SK-N-SH (cell line): ENCODE data around the gene HTR1D. TPM values are rescaled to one million over a fixed set of nuclear protein-coding genes. Genes with fewer than 3 reads are reported as not detected.

Experiments used
- CTCF ChIA-PET: fragments of 300-600, 350-600 bp; formaldehyde crosslinking; extraction: SDS; loops from one replicate; lab custom pipeline; 2021; lab: Yijun Ruan, JAX
- POLR2A ChIA-PET: fragments of 350-600 bp; sonication (Branson Sonifier 250); formaldehyde crosslinking; extraction: SDS; loops from one replicate; lab custom pipeline; 2020; ENCODE audit warnings: antibody characterized with exemption, inconsistent platforms; lab: Yijun Ruan, JAX
- DNase-seq: peaks from one replicate; pipeline ENCODE4 v3.0.0; 2012
- H2AFZ ChIP-seq: fragments of 200-600 bp; sonication (generic); 2 replicates; pipeline ENCODE4 v1.8.1; 2016; ENCODE audit warnings: antibody characterized with exemption, mild to moderate bottlenecking, low read depth
- H3F3A ChIP-seq: fragments of 200-600 bp; sonication (generic); replicated peaks from 2 replicates; pipeline ENCODE3; 2016; ENCODE audit warnings: antibody characterized with exemption, mild to moderate bottlenecking; ENCODE audit not compliant: insufficient read depth
- H3K27ac ChIP-seq, 2 experiments: fragments of 200-500 bp in 1 of 2; fragments of 200-600 bp in 1 of 2; sonication (Bioruptor generic) in 1 of 2; sonication (generic), shearing (Covaris generic) in 1 of 2; 2 replicates each; pipeline versions ENCODE4 v1.5.1 to v1.6.1; 2014 to 2016; ENCODE audit warnings: low read depth in 2 of 2, inconsistent platforms in 1 of 2, low read length in 1 of 2, mild to moderate bottlenecking in 1 of 2, mixed read lengths in 1 of 2
- H3K27me3 ChIP-seq: fragments of 200-600 bp; sonication (generic), shearing (Covaris generic); 2 replicates; pipeline ENCODE4 v1.6.1; 2016; ENCODE audit warnings: mixed run types; ENCODE audit not compliant: insufficient read depth
- H3K36me3 ChIP-seq, 2 experiments: fragments of 200-500 bp in 1 of 2; fragments of 200-600 bp in 1 of 2; sonication (Bioruptor generic) in 1 of 2; sonication (generic) in 1 of 2; replicated peaks in 1 of 2; 2 replicates each; pipeline versions ENCODE3 to v1.5.1; 2014 to 2016; ENCODE audit warnings: low read length in 1 of 2, mild to moderate bottlenecking in 1 of 2; ENCODE audit not compliant: insufficient read depth in 2 of 2, control insufficient read depth in 1 of 2
- H3K4me1 ChIP-seq, 2 experiments: fragments of 200-500 bp in 1 of 2; fragments of 200-600 bp in 1 of 2; sonication (Bioruptor generic) in 1 of 2; sonication (generic), shearing (Covaris generic) in 1 of 2; 2 replicates each; pipeline versions ENCODE4 v1.5.1 to v1.6.1; 2014 to 2016; ENCODE audit warnings: low read depth in 1 of 2, low read length in 1 of 2, mixed run types in 1 of 2; ENCODE audit not compliant: insufficient read depth in 2 of 2, control insufficient read depth in 1 of 2
- H3K4me2 ChIP-seq: fragments of 200-600 bp; sonication (generic), shearing (Covaris generic); 2 replicates; pipeline ENCODE4 v1.6.1; 2017; ENCODE audit warnings: mixed run types
- H3K4me3 ChIP-seq, 2 experiments: fragments of 200-500 bp in 1 of 2; fragments of 200-600 bp in 1 of 2; sonication (Bioruptor generic) in 1 of 2; sonication (generic), shearing (Covaris generic) in 1 of 2; 2 replicates each; pipeline versions ENCODE4 v1.5.1 to v1.8.1; 2014 to 2016; ENCODE audit warnings: low read depth in 2 of 2, inconsistent platforms in 1 of 2, low read length in 1 of 2, mild to moderate bottlenecking in 1 of 2, mixed read lengths in 1 of 2, moderate library complexity in 1 of 2
- H3K79me2 ChIP-seq: fragments of 200-600 bp; sonication (generic); 2 replicates; pipeline ENCODE4 v1.8.1; 2017; ENCODE audit warnings: mild to moderate bottlenecking; ENCODE audit not compliant: insufficient read depth
- H3K9ac ChIP-seq: fragments of 200-600 bp; sonication (generic); 2 replicates; pipeline ENCODE4 v1.6.1; 2017; ENCODE audit warnings: mixed run types
- H3K9me2 ChIP-seq: fragments of 200-600 bp; sonication (generic); 2 replicates; pipeline ENCODE4 v1.6.1; 2017; ENCODE audit warnings: mixed run types
- H3K9me3 ChIP-seq: fragments of 200-600 bp; sonication (generic); 2 replicates; pipeline ENCODE4 v1.6.1; 2017; ENCODE audit warnings: mixed run types, mild to moderate bottlenecking, moderate library complexity
- H4K20me1 ChIP-seq: fragments of 200-600 bp; sonication (generic); 2 replicates; pipeline ENCODE4 v1.6.1; 2017; ENCODE audit warnings: mild to moderate bottlenecking, mixed run types; ENCODE audit not compliant: insufficient read depth
- ELF1 ChIP-seq: IDR thresholded peaks from 2 replicates; pipeline ENCODE4 v1.4.0; 2012
- FOSL2 ChIP-seq: IDR thresholded peaks from 2 replicates; pipeline ENCODE4 v1.4.0; 2012; ENCODE audit warnings: low read depth, mild to moderate bottlenecking, moderate library complexity, borderline replicate concordance
- FOXM1 ChIP-seq: IDR thresholded peaks from 2 replicates; pipeline ENCODE4 v1.4.0; 2012; ENCODE audit warnings: low read depth, mild to moderate bottlenecking
- GATA2 ChIP-seq: sonication (generic); formaldehyde crosslinking; IDR thresholded peaks from 2 replicates; pipeline ENCODE4 v1.5.0; 2020; ENCODE audit warnings: mild to moderate bottlenecking, missing genetic modification reagents
- MEF2A ChIP-seq: IDR thresholded peaks from 2 replicates; pipeline ENCODE4 v1.4.0; 2012; ENCODE audit warnings: low read depth, borderline replicate concordance
- SMC3 ChIP-seq: IDR thresholded peaks from 2 replicates; pipeline ENCODE4 v1.6.1; 2012; ENCODE audit warnings: low read depth, low read length, improper control_type of control experiment
- TCF12 ChIP-seq: IDR thresholded peaks from 2 replicates; pipeline ENCODE4 v1.4.0; 2012
- YY1 ChIP-seq: IDR thresholded peaks from 2 replicates; pipeline ENCODE4 v1.4.0; 2012; ENCODE audit warnings: low read depth, mild to moderate bottlenecking
- ZBTB33 ChIP-seq: IDR thresholded peaks from 2 replicates; pipeline ENCODE4 v1.4.0; 2012; ENCODE audit warnings: low read depth, borderline replicate concordance
- WGBS: methylation state at CpG from one replicate; pipeline ENCODE4 v1.1.6; 2017; ENCODE audit warnings: low lambda C conversion rate; 5-methylcytosine and 5-hydroxymethylcytosine counted together
- polyA plus RNA-seq, 3 experiments: library from polyadenylated mRNA; depleted of rRNA; stranded (reverse); fragments of >200 nt; gene quantifications; 2 replicates each; pipeline ENCODE4 v1.2.3, GENCODE V29; 2012

The HTR1D gene
- polyA plus RNA-seq, 1 of the 3 experiments (the other 2 are of a cell fraction), result 0.39 TPM

- no peaks in the 10 kb centered on the region for H3F3A ChIP-seq
- no peaks in the 10 kb centered on the region for H4K20me1 ChIP-seq
- no peak overlapping the region for H2AFZ ChIP-seq
- H3K79me2 ChIP-seq, result no peaks in the 10 kb centered on the region
- DNase-seq, result no peak
- TF ChIP-seq TCF12, result no peak
- no peak for TF ChIP-seq FOXM1
- TF ChIP-seq YY1, result no peak
- TF ChIP-seq ZBTB33, result no peak
- TF ChIP-seq, all 33 proteins: peak for 0
- H3K9me3 ChIP-seq, result no peaks in the 10 kb centered on the region
- CTCF ChIA-PET, result interaction anchor here (1.4 to 2.6 kb wide), 3 partner anchors 17 to 59 kb away, joined by 3 to 8 read pairs (median 5); partner anchors contain the start of gene HTR1D
- POLR2A ChIA-PET, result no interaction called here
- H3K4me1 ChIP-seq, result no peaks in the 10 kb centered on the region
- no peaks in the 10 kb centered on the region for H3K36me3 ChIP-seq
- WGBS, result 99% methylated on average over 7 of the region's 7 CpGs
- H3K27ac ChIP-seq, result no peak overlapping the region
- no peak overlapping the region for H3K4me3 ChIP-seq
- no peaks in the 10 kb centered on the region for H3K9me2 ChIP-seq
- H3K4me2 ChIP-seq, result no peak overlapping the region
- H3K9ac ChIP-seq, result no peak overlapping the region
- H3K27me3 ChIP-seq, result no peaks in the 10 kb centered on the region
Measured at GRCh38 chr1:23244256-23244761, 27.0 kb upstream of the HTR1D start.

GRCh38 chr1:23242414-23242813, 25.1 kb upstream of the HTR1D start:
- 71% methylated on average over 7 of the region's 7 CpGs for WGBS
- no peak overlapping the region for H3K27ac ChIP-seq
- H3K4me2 ChIP-seq, result no peak overlapping the region
- H3K79me2 ChIP-seq, result no peaks in the 10 kb centered on the region
- no peaks in the 10 kb centered on the region for H3K36me3 ChIP-seq
- no peaks in the 10 kb centered on the region for H3K9me3 ChIP-seq
- H3K27me3 ChIP-seq, result no peaks in the 10 kb centered on the region
- no peak overlapping the region for H3K9ac ChIP-seq
- H3K4me3 ChIP-seq, result no peak overlapping the region
- TF ChIP-seq ELF1 (no peak), MEF2A (no peak), FOXM1 (no peak), GATA2 (CRISPR knock-in tag) (no peak), SMC3 (no peak)
- H2AFZ ChIP-seq, result no peak overlapping the region
- DNase-seq, result no peak
- POLR2A ChIA-PET, result no interaction called here
- no peaks in the 10 kb centered on the region for H4K20me1 ChIP-seq
- H3K9me2 ChIP-seq, result no peaks in the 10 kb centered on the region
- H3F3A ChIP-seq, result no peaks in the 10 kb centered on the region
- CTCF ChIA-PET, result no interaction called here
- no peaks in the 10 kb centered on the region for H3K4me1 ChIP-seq

GRCh38 chr1:23239638-23240295, 22.5 kb upstream of the HTR1D start:
- Histone ChIP-seq H4K20me1 (no peaks in the 10 kb centered on the region), H3K27me3 (no peaks in the 10 kb centered on the region), H3K9me2 (no peaks in the 10 kb centered on the region), H3K4me1 (no peaks in the 10 kb centered on the region), H3K9me3 (no peaks in the 10 kb centered on the region), H2AFZ (no peak overlapping the region), H3K79me2 (no peaks in the 10 kb centered on the region), H3K4me2 (no peak overlapping the region), H3K36me3 (no peaks in the 10 kb centered on the region), H3K9ac (no peak overlapping the region), H3K4me3 (no peak overlapping the region), H3K27ac (no peak overlapping the region), H3F3A (no peaks in the 10 kb centered on the region)
- no peak for TF ChIP-seq FOXM1
- TF ChIP-seq FOSL2, result no peak
- no peak for DNase-seq
- POLR2A ChIA-PET, result no interaction called here
- CTCF ChIA-PET, result interaction anchor here (1.2 to 1.4 kb wide), 2 partner anchors 9 to 23 kb away, joined by 3 read pairs; no protein-coding TSS in a partner anchor
- WGBS, result 76% methylated on average over 5 of the region's 5 CpGs
